GM18861 (cell line): ENCODE measurements around the gene C1QTNF5.

Experiments
- ATAC-seq: cut with Tn5 transposase; IDR thresholded peaks from one replicate; pipeline ENCODE4 v1.9.1; 2021; ENCODE audit not compliant: unreplicated experiment

The C1QTNF5 gene

DNA sequence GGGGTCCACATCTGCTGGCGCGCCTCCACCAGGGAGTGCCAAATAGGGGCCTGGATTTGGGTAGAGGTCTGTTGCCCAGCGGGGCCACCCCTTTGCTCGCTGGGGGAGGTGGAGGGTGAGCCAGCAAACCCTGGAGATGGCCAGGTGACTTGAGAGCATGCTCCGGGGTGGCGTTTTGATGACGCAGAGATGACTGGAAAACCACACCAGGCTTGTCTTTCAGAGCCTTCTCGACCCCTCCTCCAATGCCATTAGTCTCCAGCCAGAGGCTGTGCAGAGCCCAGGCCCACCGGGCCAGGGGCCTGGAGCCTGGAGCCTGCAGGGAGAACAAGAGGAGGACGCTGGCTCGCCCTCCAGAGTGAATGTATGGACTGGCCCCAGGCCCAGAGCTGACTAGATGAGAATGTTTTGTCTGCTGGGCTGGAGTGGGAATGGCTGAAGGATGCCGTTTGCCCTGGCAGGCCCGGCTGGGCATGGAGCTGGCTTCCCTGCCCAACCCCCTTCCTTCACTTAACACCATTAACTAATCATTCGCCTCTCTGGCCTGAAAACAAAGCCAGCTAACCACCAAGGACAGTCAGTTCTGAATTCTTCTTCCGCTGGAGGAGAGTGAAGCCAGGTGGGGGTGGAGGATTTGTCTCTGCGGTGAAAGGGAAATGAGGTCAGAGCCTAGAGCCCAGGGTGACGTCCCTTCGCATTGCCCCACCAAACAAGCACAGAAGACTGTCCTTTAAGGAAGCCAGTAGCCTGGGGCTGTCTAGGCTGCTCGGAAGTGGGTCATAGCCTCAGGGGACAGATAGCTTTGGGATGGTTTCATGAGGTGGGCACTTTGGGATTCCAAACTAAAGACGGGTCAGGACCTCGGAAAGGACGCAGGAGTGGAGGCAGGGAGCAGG, 22.2 kb downstream of the C1QTNF5 start:
- peak; percentile 27 for ATAC-seq

DNA sequence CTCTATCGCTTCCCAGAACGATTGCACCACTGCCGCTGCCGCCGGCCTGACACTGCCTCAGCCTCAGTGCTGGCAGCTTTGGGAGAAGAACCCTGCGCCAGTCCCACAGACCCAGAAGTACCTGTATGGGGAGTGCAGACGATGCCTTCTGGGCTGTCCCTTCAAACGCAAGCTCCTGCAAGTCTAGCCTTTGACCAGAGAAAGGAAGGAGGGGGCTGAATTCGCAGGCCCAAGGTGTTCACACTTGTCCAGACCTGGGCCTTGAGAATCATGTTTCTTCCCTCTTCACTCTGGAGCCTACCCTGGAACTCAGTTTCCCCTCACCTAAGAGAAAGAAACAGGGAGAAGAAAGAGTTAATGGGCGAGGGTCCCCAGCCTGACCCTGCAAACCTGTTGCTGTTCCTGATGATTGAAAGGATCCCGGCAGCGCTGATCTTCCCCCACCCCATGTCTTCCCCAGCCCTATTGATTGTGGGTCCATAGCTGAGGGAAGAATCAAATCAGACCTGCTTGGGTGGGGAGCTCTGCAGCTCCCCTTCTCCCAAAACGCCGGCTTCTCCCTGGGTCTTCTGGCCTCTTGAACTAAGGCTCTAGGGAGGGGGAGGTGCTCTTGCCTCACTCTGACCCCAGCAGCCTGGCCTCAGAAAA, 23.0 kb downstream of the C1QTNF5 start:
- ATAC-seq = no peak

DNA sequence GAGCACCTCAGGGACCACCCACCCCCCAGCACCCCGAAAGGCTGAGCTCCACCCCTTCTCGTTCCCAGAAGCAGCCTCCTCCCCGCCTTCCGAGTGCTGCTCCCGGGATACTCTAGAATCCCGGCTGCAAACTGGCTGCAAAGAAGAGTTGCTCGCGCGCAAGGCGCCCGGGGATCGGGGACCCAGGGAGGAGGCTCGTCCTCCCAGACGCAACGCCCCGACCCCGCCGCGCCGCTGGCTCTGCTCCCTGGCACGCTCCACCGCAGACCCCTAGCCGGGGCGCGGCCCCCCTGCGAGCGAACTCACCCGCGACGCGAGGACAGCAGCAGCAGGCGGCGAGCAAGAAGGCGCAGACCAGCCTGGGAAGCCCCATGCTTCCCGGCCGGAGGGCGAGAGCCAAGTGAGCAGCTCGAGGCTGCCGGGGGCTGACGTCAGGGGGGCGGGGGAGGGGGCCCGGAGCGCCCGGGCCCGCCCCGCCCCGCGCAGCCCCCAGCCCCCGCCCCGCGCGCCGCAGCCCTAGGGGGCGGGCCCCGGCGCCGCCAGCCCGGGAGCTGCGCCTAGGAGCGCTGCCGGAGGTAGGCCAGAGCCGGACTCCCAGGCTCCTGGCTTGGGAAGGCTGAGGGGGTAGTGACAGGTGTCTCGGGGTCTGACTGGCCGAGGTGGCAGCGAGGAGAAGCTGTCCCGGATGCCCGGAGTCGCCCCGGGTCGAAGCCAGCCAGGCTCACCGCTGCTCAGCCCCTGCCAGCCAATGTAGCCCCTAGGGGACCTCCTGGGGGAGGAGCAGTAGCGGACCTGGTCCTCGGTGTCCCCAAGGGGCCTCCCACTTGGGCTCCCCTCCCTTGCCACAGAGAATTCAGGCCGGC, 23.7 kb downstream of the C1QTNF5 start, which contains the start of gene MCAM:
TSS of gene MCAM (minus strand) at position 402 of the 863 bp plus-strand sequence. CDS start at position 373, 29 bp downstream.
- no peak for ATAC-seq

DNA sequence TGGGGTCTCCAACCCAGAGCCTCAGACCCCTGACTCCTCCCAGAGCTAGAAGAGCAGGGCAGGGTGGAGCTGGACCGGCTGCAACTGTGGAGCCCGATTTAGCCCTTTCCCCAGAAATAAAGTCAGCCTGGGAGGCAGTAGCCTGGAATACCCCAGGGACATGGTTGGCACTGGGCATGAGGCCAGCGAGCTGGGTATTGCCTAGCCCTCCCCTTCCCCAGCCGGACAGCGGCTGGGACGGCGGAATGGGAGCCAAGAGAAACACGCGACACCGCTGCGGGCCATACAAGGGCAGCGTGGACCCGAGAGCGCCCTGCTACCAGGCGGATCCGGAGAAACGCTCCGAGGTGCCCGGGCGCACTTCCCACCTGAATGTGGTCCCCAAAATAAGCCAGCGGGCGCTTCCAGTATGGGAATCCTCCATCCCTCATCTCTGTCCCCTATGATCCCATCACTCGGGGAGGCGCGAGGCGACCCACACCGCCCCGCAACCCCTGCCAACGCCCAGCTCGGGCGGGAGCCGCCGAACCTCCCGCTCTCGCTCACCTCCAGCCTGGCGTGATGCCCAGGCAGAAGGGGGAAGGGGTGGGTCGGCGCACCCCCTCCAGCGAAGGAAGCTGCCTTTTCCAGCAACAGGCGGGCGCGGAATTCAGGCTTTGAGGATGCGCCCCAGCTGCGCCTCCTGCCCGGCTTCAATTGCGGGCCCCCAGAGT, 24.5 kb downstream of the C1QTNF5 start:
- ATAC-seq = no peak

DNA sequence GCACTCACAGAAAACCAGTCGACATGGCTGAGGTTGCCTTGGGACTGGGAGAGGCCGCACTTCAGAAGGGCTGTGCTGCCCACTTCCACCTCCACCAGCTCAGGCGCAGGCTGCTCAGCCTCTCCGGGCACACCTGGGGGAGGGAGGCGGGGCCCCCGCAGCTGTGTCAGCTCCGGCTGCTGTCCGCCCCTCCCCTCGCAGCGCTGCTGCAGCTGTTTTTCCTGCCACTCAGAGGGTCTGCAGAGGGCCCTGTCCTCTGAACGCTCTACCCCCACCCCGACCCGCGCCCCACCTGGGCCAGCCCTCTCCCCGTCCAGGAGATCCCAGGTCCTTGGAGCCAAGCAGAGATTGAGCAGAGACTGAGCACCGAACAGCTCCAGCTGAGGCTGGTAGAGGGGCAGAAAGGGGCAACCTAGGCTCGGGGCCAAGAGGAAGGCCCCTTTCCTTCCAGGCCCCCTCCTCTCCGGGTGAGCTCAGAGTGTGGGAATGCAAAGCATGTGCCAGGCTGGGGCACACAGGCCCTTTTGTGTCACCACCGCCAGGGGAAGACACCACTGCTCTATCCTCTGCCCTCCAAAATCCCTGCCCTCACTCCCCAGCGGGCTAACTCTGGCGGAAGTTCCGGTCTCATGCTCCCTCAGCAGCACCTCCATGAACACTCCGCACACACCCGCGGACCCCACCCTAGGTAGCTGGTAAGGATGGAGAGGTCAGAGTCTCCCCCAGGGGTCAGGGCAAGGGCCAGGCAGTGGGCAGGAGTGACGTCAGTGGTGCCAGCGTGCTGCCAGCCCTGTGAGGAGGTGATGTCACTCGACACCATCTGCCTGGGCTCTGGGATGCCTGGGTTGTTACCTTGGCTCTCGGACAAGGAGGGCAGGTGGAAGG, 25.3 kb downstream of the C1QTNF5 start:
- ATAC-seq = no peak

DNA sequence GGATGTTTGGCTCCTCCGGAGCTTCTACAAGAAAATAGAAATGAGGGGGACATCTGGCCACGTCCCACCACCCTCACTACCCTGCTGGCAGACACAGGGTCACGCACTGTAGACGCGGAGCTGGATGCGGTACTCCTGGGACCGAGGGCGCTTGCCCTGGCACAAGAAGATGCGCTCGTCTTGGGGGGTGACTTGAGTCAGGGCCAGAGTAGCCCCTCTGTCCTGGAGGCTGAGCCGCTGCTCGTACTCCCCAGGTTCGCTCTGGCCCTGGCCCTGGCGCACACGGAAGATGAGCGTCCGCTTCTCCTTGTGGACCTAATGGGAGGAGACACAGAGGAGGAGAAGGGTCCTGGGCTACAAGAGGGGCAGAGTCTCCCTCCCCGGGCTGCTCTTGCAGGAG, 26.0 kb downstream of the C1QTNF5 start:
- no peak for ATAC-seq

DNA sequence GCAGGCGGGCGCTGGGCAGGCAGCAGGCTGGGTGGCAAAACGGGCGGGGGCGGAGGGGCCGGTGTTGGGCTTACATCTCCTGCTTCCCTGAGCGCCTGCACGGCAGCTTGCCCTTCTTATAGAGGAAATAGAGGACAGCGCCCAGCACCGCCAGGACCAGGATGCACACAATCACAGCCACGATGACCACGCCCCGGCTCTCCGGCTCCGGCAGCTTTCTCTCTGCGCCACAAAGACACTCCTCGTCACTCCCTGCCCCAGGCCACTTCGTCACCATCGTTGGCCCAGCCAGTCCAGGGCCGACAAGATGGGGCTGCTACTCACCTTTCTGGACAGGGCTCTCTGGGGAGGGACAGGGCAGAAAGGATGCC, 30.0 kb downstream of the C1QTNF5 start:
- ATAC-seq = no peak

DNA sequence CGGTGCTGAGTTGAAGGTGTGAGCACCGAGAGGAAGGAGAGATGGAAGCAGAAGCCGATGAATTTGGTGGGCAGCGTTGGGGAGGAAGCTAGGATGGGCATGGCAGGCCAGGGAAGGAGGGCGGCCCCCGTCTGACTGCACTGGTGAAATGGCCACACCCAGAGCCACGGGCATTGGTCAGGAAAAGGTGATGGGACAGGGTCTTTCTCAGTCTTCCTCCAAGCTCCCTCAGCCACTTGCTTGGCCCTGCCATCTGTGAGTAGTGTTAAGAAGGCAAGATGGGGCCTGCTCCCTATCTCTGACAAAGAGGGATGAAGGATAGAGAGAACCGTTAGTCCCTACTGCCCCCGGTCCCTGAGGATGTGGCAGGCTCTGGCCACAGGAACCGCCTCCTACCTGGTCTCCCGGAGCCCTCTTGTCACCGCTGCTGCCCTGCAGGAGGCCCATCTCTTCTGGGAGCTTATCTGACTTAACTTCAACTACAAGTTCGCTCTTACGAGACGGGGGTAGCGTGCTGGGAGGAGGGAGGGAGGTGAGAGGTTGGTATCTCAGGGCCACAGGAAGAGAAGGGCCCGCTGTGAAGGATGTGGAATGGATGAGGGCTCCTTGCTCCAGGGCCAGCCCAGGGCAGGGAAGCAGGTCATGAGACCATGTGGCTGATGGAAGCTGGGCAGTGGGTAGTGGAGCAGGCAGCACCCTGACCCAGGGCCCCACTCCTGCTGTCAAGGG, 30.6 kb downstream of the C1QTNF5 start:
- ATAC-seq = no peak

DNA sequence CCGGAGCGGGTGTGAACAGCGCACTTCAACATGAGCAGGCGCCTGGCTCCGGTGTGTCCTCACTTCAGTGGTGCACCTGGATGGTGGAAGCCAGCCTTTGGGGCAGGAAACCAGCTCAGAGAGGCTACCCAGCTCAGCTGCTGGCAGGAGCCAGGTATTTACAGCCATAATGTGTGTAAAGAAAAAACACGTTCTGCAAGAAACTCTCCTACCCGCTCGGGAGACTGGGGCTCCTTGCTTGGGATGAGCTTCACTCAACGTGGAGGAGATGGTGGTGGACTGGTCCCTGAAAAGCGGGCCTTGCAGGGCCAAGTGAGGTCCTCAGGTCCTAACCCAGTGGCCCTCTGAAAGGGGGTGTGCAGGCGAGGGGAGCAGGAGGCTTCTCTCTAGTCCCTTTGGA, 31.3 kb downstream of the C1QTNF5 start:
- ATAC-seq = no peak

DNA sequence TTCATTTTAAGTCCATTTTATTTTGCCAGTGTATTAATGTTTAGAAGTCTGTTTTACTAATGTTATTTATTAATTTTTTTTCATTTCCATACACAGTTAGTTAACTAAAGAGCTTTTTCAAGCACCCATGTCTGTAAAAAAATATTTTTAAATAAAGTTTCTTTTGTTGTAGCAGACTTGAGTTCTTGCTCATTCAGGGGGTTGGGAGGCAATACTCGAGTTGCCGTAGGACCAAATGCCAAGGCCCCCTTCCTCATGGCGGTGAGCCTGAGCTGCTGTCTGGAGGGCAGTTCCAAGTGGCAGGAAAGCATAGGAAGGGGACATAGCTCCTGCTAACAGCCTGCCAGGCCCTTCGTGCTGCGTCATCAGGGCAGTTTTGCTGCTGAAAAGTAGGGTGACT, 32.7 kb downstream of the C1QTNF5 start:
- ATAC-seq = no peak

DNA sequence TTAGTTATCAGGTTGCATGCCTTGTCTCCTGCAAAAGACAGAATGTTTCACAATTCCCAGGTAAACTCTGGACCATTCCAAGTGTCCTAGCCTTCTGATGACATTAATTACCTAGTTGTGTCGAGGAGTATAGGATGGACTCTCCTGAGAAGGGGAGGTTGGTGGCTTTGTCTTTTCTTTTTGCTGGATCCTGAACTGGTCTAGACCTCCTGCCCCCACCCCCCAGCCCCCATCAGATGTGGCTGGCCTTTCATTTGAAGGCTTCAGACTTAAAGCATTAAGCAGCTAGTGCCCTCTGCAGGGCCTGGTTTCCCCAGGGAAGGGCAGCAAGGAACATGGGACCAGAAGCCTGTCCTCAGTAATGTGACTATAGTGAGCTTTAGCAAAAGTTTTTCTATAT, 33.5 kb downstream of the C1QTNF5 start:
- ATAC-seq = no peak

DNA sequence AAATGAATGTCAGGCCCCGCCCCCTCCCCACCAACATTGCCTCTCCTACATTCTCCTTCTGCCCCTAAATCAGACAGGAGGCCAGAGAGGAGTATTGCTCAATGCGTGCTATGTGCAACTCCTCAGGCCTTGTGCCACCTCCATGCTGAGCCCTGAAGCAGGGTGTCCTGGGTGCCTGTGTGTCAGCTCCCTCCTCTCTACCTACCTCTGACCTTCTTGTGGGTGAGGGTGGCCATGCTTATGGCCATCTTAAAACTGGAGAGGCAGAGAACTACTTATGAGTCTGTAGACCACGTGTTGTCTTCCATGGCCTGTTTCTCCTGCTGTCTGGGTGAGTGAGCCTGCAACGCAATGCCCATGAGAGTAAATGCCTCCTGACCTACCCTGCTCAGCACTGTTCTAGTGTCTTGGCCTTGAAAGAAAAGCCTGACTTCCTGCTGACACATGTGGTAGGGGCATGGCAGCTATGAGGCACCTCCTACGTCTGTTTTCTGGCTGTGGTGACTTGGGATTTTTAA, 34.3 kb downstream of the C1QTNF5 start:
- ATAC-seq = no peak

DNA sequence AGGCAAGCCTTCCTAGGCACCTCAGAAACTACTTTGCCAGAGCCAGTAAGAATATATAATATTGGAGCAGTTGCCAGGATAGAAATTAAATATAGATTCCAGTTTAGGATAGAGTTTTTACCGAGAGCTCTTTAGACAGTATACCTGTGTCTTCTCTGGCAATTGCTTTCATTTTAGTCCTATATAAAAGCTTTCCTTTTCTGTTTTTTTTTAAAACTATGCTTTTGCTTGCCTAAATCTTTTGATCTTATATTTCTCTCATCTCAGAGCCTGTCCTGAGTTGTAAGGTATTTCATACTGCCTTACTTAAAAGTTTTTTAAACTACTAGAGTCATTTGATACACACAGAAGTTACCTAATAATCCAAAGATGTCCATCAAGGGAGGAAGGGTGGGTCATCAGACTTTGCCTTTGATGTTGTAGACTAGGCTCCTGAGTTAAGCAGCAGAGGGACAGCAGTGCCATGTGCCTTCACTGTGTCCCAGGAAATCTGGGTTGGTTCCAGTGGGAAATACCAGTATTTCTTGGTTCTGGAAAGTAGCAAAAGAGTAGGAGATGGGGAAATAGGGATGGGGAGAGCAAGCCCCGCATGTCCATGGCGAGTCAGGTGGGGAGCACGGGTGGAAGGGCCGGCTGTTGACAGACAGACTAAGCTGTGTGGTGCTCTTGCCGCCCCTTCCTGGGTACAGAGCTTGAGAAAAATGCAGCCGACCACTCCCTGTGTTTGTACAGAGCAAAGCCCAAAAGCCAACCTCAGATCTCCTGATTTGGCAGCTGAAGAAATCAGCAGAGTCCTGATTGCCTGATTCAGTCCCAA, 34.9 kb downstream of the C1QTNF5 start:
- no peak for ATAC-seq

DNA sequence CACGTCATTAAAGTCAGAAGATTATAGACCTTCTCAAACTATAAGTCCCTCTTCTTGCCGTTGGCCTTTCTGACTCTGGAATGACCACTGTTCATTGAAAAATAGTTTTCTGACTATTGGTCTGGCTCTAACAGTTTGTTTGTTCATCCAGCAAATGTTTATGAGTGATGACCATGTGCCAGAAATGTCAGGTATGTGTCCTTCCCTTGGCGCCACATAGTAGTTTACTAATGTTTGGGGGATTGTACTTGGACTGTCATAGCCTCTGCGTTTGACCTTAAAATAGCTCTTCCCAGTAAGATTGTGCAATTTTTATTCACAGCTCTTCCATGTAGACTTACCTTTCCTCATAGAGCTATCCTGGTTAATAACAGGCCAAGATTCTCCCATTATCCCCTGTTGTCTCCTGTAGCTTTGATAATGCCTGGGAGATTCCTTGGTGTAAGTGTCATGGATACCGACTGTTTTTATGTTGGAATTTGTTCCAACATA, 37.4 kb downstream of the C1QTNF5 start:
- no peak for ATAC-seq

DNA sequence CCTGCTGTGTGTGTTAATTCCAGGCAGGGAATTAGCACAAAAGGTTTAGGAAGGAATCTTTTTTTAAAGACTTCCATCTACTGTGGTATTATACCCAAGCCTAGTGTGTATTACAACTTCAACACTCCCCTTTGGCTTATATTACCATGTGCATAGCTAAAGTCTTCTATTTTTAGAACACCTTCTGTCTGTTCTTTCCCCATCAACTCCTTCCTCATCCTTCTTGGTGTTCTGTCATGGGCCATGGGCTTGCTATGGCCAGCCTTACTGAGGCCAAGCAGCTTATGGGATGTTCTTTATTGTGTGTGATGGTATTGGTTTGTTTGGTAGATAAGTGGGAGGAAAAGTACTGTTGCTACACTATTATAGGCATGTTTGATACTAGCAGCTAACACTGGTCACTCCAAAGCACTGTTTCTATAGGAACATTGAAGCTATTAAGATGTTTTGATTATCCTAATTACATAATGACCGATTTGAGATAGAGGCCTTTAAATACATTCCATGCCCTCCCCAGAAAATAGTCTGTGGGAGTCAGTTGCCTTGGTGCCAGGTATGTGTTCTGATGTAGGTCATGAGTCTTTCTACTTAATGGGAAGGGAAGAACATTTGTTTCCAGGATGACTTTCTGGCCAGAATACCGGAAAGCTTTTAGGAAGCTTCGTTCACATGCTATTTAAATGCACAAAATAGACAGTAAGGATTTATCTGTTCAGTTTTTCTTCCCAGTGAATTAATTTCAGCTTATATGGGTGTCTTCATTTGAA, 40.3 kb downstream of the C1QTNF5 start:
- no peak for ATAC-seq

DNA sequence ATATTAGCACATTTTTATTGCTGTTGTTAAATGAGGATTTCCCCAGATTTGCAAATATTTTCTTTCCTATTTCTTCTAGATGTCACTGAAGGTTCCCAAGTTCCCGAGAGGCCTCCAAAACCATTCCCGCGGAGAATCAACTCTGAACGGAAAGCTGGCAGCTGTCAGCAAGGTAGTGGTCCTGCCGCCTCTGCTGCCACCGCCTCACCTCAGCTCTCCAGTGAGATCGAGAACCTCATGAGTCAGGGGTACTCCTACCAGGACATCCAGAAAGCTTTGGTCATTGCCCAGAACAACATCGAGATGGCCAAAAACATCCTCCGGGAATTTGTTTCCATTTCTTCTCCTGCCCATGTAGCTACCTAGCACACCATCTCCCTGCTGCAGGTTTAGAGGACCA, 41.3 kb downstream of the C1QTNF5 start:
- ATAC-seq = no peak

DNA sequence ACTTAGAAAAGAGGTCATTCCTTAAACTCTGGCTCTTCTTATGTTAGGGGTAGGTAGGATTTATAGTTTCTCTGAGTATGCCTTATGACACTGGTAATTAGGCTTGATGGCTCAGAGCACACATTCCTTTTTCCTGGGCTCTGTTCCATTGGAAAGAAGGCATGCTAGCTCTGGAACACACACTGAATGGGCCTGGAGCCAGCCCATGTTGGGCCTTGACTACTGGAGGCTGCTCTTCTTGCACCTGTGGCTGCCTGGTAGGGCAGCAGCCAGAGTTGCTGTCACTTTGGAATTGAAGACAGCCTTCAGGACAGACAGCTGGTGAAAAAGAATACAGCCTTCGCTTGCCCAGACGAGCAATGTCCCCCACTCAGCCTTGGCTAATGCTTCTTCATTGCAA, 42.0 kb downstream of the C1QTNF5 start:
- no peak for ATAC-seq
